GM19025 (cell line): ENCODE results near the gene DOCK10.
A peak's percentile ranks its signal among the peaks of the same experiment; 100 is the strongest.

Source experiments
- ATAC-seq: cut with Tn5 transposase; IDR thresholded peaks from one replicate; pipeline ENCODE4 v1.9.1; 2021; ENCODE audit warnings: mild to moderate bottlenecking, low read depth, moderate library complexity; ENCODE audit not compliant: unreplicated experiment

DOCK10 gene

GRCh38 chr2:224798180-224798579 is 244.1 kb downstream of the DOCK10 start:
- ATAC-seq = no peak

DNA sequence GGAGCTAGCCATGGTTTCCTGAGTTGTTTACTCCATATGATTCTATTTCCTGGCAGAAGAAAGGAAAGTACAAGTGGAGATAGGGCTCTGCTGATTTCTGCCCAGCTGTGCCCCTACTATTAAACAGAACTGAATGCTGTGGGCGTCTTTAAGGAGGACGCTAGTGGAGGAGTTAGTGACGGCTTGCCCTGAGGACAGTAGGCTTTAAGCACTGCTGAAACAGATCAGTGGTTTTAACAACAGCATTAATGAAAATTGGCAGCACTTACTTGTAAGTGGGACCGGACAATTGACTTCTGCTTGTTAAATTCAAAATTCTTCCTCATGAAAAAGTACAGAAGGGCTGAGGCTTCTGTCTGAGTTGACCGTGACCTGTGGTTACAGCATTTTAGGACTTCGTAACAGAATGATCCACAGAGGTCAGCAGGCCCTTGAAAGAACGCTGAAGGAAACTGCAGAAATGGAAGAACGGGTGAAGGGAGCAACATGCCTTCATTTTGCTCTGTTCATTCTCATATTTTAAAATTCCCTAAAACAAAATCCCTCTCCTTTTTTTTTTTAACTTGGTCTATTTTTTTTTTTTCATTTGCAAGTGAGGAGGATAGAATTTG is 245.5 kb downstream of the DOCK10 start:
- ATAC-seq = no peak

DNA sequence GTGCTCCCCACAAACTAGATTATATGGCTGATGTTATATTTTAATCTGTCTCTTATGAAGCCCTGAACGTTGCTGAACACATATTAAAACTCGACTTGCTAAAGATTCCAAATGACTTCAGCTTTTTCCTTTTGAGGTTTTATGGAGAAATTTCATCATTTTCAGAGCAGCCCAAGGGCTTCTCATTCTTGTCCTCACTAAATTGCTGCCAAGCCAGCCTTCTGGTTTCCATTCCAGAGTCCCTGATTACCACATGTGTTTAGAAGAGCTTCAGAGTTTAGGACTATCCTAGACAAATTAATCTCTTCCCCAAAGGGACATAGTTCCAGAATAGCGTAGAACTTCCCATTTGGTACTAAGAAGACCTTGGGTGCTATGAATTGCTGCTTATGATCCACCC is 248.3 kb downstream of the DOCK10 start:
- no peak for ATAC-seq

DNA sequence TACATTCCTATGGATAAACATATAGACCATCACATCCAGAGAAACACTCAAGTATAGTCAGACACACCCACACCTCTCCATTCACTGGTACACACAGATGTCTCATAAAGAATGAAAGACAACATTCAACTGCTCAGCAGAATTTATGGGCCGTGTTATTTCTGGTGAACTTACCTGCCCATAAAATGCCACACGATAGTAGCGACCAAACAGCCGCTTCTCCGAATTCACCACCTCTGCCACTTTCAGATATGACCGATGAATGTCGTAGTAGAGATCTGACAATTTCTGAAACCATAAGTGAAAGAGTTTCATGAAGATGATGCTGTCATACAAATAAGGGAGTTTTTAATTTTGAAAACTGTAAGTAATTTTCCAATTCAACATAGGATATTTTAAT is 255.4 kb downstream of the DOCK10 start:
- ATAC-seq = no peak

DNA sequence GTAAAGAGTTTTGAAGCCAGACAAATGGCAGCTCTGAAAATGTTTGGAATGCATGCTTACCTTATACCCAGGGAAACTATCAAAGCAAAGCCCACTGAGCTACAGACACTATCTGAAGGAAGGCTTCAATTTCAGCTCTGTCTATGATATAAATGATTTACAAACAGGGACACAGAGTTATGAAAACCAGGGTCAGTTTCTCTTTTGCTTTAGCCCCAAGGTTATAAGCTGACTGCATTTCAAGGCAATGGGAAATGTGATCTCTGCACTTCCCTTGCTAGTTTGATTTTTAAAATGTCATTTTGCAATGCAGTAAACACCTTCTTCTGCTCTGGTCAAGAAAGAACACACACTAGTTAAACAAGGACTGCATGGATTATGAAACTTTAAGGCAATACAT is 260.9 kb downstream of the DOCK10 start:
- peak; percentile 76 for ATAC-seq

DNA sequence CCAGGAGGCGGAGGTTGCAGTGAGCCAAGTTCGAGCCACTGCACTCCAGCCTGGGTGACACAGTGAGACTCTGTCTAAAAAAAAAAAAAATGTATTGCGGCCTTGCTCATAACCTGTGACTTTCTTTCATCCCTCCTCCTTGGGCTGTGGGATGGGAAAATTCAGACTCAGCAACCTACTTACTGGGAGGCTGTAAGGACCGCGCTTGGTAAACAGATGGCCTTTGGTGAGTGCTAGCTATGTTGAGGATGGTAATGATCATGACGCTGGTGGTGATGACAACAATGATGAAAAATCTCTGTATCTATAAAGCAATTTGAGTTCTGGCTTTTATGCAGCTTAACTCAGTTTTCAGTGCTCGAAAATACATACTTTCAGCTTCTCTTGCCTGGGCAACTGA is 261.4 kb downstream of the DOCK10 start:
- ATAC-seq = no peak

DNA sequence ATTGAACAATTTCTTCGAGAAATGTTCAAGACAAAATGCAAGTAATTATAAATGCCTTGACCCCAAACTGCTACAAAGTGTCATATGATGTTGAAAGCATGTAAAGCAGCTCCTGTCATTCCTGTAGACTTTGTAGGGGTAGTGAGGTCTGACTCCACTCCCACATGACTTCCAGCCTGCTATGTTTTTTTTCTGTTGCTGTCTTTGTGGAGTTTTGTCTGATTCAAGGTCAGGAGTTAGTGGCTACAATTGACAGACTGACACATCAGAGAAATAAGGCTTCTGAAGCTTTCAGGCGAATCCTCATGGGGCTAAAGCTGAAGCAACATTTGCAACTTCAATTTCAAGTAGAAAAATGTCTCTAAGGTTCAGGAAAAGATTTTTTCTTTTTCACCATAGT is 262.2 kb downstream of the DOCK10 start:
- no peak for ATAC-seq

DNA sequence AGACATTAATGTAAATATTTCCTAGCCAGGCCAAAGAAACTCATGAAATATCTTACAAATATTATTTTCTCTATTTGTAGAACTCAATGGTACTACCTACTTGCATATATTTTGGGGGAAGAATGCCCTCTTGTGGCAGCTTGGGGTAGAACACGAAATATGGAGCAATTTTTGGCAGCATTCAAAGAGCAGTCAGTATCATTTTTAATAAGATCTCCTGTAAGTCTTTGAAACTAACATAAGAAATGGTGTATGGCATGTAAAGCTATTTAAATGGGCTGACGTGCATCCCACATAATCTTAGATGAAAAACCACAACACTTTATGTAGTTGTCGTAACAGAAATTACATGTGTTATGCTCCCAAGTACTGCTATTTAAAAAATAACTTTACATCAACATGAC is 263.8 kb downstream of the DOCK10 start:
- ATAC-seq = no peak

- ATAC-seq = no peak
Observed at GRCh38 chr2:224777559-224777930, 264.7 kb downstream of the DOCK10 start.

- no peak for ATAC-seq
Observed at GRCh38 chr2:224776795-224777558, 265.3 kb downstream of the DOCK10 start.

GRCh38 chr2:224775647-224776046 is 266.6 kb downstream of the DOCK10 start:
- no peak for ATAC-seq

GRCh38 chr2:224774735-224775134 is 267.5 kb downstream of the DOCK10 start:
- ATAC-seq = no peak

DNA sequence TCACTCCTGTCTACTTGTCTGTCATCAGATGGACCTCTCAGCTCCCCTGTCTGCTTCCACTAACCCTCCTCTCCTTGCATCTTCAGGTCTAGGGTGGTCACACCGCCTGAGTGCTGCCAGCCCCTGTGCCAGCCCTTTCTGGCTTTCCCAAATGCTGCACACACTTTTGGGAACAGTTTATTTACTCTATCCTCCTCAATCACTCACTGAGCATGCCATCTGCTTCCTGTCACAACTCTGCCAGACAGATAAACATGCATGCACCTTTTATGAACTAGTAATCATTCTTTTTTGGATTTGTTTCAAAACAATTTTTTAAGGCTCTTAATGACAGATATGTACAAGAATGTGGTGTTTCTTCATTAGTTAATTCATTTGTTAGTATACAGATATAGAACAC is 269.8 kb downstream of the DOCK10 start:
- no peak for ATAC-seq

- no peak for ATAC-seq
Observed at GRCh38 chr2:224769489-224769888, 272.8 kb downstream of the DOCK10 start.

- peak; percentile 66 for ATAC-seq
Observed at GRCh38 chr2:224764565-224765236, 277.6 kb downstream of the DOCK10 start.

DNA sequence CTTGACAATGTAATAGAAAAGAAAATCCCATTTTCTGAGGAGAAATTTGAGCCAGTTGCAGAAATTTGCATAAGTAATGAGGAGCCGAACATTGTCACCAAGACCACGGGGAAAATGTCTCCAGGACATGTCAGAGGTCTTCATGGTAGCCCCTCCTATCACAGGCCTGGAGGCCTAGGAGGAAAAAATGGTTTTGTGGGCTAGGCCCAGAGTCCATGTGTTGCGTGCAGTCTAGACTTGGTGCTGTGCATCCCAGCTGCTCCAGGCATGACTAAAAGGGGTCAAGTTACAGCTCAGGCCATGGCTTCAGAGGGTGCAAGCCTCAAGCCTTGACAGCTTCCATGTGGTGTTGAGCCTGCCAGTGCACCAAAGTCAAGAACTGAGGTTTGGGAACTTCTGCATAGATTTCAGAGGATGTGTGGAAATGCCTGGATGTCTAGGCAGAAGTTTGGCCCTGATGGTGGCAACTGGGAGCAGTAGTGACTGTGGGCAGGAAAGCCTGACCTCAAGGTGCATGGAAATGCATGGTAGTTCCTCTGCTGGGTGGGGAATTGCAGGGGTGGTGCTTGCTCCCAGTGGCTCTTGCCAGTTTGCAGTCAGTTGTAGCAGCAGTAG is 284.2 kb downstream of the DOCK10 start:
- no peak for ATAC-seq

DNA sequence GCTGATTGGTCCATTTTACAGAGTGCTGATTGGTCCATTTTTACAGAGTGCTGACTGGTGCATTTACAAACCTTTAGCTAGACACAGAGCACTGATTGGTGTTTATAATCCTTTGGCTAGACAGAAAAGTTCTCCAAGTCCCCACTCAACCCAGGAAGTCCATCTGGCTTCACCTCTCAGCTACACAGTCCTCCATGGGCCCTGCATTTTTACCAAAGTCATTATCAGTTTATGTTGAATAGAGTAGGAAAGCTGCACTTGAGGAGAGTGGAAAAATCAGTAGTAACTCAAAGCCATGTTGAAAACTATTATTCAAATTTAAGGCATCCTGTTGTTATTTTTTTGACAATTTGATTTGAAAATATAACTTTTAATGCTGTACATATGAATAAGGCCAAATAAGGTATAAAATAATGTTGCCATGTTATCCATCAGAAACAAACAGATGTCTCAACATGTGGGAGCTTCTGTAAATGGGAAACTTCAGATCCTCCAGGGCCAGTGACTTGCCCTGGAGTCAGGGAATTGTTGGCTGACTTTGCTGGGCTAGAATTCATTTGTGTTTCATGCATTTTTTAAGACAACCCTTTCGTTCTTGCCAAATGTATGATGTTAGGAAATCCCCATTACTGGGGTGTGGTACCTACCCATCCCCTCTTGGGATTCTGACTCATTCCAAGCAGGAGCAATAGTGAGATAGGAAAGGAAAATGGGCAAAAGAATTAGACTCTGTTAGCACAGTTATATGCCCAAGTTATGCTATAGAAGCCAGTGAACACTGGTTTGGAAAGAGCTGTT is 288.3 kb downstream of the DOCK10 start:
- ATAC-seq = no peak

GRCh38 chr2:224751996-224752698 is 290.1 kb downstream of the DOCK10 start:
- ATAC-seq = no peak

DNA sequence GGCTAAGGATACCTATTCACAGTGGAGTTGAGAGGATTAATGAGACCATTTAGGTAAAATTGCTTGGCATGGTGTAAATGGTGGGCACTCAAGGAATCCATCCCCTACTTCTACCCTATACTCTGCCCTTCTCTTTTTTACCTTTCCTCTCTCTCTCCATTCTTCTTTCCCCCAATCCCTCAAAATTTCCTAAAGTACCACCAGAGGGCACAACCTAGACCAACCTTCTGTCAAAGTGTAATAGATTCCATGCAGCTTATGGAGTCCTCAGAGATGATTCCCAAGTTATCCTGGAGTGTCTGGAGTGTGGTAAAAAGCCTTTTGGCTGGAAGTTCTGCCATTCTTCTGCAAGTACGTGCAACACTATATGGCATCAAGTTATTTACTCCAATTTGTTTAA is 293.1 kb downstream of the DOCK10 start:
- ATAC-seq = no peak

GRCh38 chr2:224747765-224748164 is 294.5 kb downstream of the DOCK10 start:
- no peak for ATAC-seq
